HepG2 (cell line): ENCODE measurements around the gene MED9. TPM values are rescaled to one million over a fixed set of nuclear protein-coding genes. Genes with fewer than 3 reads are reported as not detected.

Experiments
- ATF5 ChIP-seq: sonication (generic); formaldehyde crosslinking; IDR thresholded peaks from 2 replicates; pipeline ENCODE4 v1.4.0; 2020; ENCODE audit warnings: mild to moderate bottlenecking, low read depth, missing genetic modification reagents
- CCDC6 ChIP-seq: sonication (generic); formaldehyde crosslinking; IDR thresholded peaks from 2 replicates; pipeline ENCODE4 v1.8.1; 2022; ENCODE audit warnings: mild to moderate bottlenecking, missing genetic modification reagents, moderate library complexity
- GATAD2A ChIP-seq: IDR thresholded peaks from 2 replicates; pipeline ENCODE4 v1.6.1; 2016
- GMEB2 ChIP-seq: IDR thresholded peaks from 2 replicates; pipeline ENCODE4 v1.6.1; 2016; ENCODE audit warnings: missing biosample characterization, missing genetic modification reagents, low read depth
- MEIS1 ChIP-seq: sonication (generic); formaldehyde crosslinking; IDR thresholded peaks from 2 replicates; pipeline ENCODE4 v1.9.0; 2021; ENCODE audit warnings: mild to moderate bottlenecking, missing genetic modification reagents, moderate library complexity, borderline replicate concordance
- MTA3 ChIP-seq: sonication (generic); formaldehyde crosslinking; IDR thresholded peaks from 2 replicates; pipeline ENCODE4 v1.4.0; 2020; ENCODE audit warnings: missing genetic modification reagents
- RERE ChIP-seq: IDR thresholded peaks from 2 replicates; pipeline ENCODE4 v1.6.1; 2016; ENCODE audit warnings: low read depth, missing genetic modification reagents, missing compliant biosample characterization
- TERF1 ChIP-seq: sonication (generic); formaldehyde crosslinking; IDR thresholded peaks from 2 replicates; pipeline ENCODE4 v1.8.0; 2022; ENCODE audit warnings: mild to moderate bottlenecking, missing genetic modification reagents, moderate library complexity
- ZBTB34 ChIP-seq: sonication (generic); formaldehyde crosslinking; IDR thresholded peaks from 2 replicates; pipeline ENCODE4 v1.8.0; 2022; ENCODE audit warnings: mild to moderate bottlenecking, missing genetic modification reagents
- ZBTB49 ChIP-seq: sonication (generic); formaldehyde crosslinking; IDR thresholded peaks from 2 replicates; pipeline ENCODE4 v1.4.0; 2020; ENCODE audit warnings: missing genetic modification reagents, borderline replicate concordance
- ZNF205 ChIP-seq: IDR thresholded peaks from 2 replicates; pipeline ENCODE4 v1.6.1; 2018; ENCODE audit warnings: missing biosample characterization, missing genetic modification reagents
- ZNF430 ChIP-seq: sonication (generic); formaldehyde crosslinking; IDR thresholded peaks from 2 replicates; pipeline ENCODE4 v1.9.0; 2021; ENCODE audit warnings: mild to moderate bottlenecking, missing genetic modification reagents
- ZNF44 ChIP-seq: sonication (generic); formaldehyde crosslinking; IDR thresholded peaks from 2 replicates; pipeline ENCODE4 v1.5.1; 2020; ENCODE audit warnings: mild to moderate bottlenecking, missing genetic modification reagents
- ZNF784 ChIP-seq: sonication (generic); formaldehyde crosslinking; IDR thresholded peaks from 2 replicates; pipeline ENCODE4 v1.5.1; 2020; ENCODE audit warnings: missing genetic modification reagents, mild to moderate bottlenecking, borderline replicate concordance
- polyA plus RNA-seq, 8 experiments: library from polyadenylated mRNA; depleted of rRNA in 3 of 8; stranded (reverse) in 7 of 8; unstranded in 1 of 8; fragments of >200 nt; fragmentation: Illumina TruSeq in 4 of 8; extraction: Trizol in 4 of 8; gene quantifications; 2 replicates each; pipeline versions ENCODE4 v1.2.1 to v1.2.3, GENCODE V29; 2011 to 2016; ENCODE audit warnings: low read depth in 4 of 8, missing spikeins in 1 of 8, mixed read lengths in 1 of 8; ENCODE audit not compliant: insufficient read depth in 1 of 8
- total RNA-seq, 5 experiments: library from RNA; depleted of rRNA; stranded (reverse); fragments of >200 nt; fragmentation: Illumina TruSeq; extraction: Trizol; gene quantifications; 2 replicates each; pipeline ENCODE4 v1.2.3, GENCODE V29; 2016; ENCODE audit warnings: low read depth in 1 of 5

Gene MED9
- total and polyA plus RNA-seq, 2 of the 13 experiments (the other 11 are each of a cell fraction or from before 2014, with no cell fraction given), result 11.9 to 15.1 TPM

GRCh38 chr17:17462048-17462824 is 14.6 kb upstream of the MED9 start (continued):
- TF ChIP-seq MEIS1 (CRISPR knock-in tag) (no peak), ZNF44 (CRISPR knock-in tag) (no peak), GMEB2 (CRISPR knock-in tag) (no peak), ZNF205 (CRISPR knock-in tag) (peak; percentile 45; the same call in 1 of the 2 replicates), RERE (CRISPR knock-in tag) (0 out of 2 replicates have a peak, but pooled peaks have one; percentile 62), ATF5 (no peak), GATAD2A (CRISPR knock-in tag) (peak; percentile 66), CCDC6 (CRISPR knock-in tag) (no peak; the same call in 1 of the 2 replicates), ZNF430 (CRISPR knock-in tag) (0 out of 2 replicates have a peak, but pooled peaks have one; percentile 51), ZBTB49 (CRISPR knock-in tag) (no peak), TERF1 (CRISPR knock-in tag) (no peak), ZBTB34 (CRISPR knock-in tag) (no peak), MTA3 (CRISPR knock-in tag) (no peak), ZNF784 (CRISPR knock-in tag) (no peak)
